ENCODE data around the gene TLCD3B. TPM values are rescaled to one million over a fixed set of nuclear protein-coding genes. Genes with fewer than 3 reads are reported as not detected.

Gene TLCD3B
- total RNA-seq, 3 donors from 2014 or later, result 0.38 to 0.46 TPM; not detected in 1

DNA sequence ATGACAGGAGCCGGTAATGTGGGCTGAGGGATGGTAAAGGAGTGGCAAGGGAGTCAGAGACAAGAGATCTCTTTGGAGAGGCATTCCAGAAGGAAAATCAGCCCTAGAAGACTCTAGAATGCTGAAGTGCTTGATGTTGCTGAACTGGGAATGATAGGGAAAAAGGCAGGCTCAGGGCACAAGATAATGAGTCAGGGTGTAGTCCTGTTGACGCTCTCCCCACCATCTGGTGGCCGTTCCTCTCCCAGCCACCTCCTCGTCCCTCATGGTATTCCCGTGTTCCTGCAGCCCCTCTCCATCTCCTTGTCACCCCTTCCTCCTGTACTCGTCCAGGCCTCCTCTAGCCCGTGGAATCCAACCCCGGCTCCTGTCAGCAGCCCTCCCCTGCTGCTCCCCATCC, 23.4 kb upstream of the TLCD3B start:
- Histone ChIP-seq H3K4me3 (no peak overlapping the region), H3K4me1 (ENCODE audit: low read depth) (peaks cover 7% of the 10 kb centered on the region), H3K9me3 (no peaks in the 10 kb centered on the region), H3K36me3 (ENCODE audit: low read depth) (no peaks in the 10 kb centered on the region)
- intact Hi-C loops (cut with DNase I, micrococcal nuclease), result no loop called here
- TF ChIP-seq, protein P1, sequence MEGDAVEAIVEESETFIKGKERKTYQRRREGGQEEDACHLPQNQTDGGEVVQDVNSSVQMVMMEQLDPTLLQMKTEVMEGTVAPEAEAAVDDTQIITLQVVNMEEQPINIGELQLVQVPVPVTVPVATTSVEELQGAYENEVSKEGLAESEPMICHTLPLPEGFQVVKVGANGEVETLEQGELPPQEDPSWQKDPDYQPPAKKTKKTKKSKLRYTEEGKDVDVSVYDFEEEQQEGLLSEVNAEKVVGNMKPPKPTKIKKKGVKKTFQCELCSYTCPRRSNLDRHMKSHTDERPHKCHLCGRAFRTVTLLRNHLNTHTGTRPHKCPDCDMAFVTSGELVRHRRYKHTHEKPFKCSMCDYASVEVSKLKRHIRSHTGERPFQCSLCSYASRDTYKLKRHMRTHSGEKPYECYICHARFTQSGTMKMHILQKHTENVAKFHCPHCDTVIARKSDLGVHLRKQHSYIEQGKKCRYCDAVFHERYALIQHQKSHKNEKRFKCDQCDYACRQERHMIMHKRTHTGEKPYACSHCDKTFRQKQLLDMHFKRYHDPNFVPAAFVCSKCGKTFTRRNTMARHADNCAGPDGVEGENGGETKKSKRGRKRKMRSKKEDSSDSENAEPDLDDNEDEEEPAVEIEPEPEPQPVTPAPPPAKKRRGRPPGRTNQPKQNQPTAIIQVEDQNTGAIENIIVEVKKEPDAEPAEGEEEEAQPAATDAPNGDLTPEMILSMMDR (IDR thresholded peaks at IDR 0.05), result no peak
- ATAC-seq (no peak), DNase-seq (peak in 1 of 3 donors; percentile 44)

DNA sequence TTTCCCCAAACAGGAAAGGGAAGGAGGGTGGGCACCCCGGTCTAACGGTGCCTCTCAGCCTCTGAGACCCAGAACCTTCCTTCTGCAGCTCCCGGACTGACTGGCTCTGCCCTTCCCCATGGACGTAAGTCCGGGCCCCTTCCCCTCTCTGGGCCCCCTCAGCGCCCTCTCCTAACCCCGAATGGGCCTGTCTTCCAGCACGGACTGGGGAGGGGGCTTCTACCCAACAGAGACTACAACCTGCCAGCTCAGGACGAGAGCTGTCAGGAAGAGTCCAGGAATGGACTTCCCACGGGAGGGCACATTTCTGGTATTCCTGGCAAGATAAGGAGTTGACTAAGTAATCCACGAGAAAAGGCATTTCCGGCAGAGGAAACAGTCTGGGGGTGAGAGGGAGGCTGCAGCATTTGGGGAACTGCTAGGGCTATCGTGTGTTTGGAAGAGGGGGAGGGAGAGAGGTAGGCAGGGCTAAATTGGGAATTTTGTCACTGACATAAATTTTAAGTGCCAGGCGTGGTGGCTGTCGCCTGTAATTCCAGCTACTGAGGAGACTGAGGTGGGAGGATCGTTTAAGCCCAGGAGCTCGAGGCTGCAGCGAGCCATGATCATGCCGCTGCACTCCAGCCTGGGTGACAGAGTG, 22.4 kb upstream of the TLCD3B start:
- H3K9me3 ChIP-seq, result no peaks in the 10 kb centered on the region
- no peak for DNase-seq
- H3K36me3 ChIP-seq (ENCODE audit: low read depth), result no peaks in the 10 kb centered on the region
- intact Hi-C loops (cut with DNase I, micrococcal nuclease), result no loop called here
- H3K4me1 ChIP-seq (ENCODE audit: low read depth), result peaks cover 7% of the 10 kb centered on the region
- peak overlapping the region; percentile 13 for H3K4me3 ChIP-seq
- TF ChIP-seq, protein P1 (IDR thresholded peaks at IDR 0.05), result no peak
- ATAC-seq, result peak; percentile 8

DNA sequence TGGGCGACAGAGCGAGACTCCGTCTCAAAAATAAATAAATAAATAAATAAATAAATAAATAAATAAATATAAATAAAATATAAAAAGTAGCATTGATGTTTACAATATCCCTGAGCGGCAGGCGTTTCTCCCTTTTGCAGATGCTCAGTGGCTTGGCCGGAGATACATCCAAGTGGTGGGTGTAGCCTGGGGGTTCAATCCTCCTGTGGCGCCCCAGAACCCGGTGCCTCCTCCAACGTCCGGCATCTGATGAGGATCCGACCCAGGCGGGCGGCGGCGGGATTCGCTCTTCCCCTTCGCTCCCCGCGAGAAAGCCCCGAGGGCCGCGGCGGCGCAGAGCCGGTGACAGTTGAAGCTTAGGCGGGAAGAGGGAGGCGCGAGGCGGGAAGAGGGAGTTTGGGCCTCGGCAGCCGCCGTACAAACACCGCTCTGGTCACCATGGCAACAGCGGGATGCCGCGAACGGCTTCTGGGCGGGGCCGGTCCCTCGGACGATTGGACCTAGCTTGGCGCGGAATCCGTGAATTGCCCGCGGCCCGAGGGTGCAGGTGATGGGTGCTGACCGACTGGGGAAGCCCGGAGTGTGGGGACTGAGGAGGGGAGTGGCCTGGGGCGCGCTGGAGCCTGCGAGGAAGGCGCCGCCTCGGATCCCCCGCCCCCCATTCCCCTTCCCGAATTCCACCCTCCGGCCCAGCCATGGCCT, 21.8 kb upstream of the TLCD3B start:
- intact Hi-C loops (cut with DNase I, micrococcal nuclease), result no loop called here
- TF ChIP-seq, protein P1 (IDR thresholded peaks at IDR 0.05), result no peak

DNA sequence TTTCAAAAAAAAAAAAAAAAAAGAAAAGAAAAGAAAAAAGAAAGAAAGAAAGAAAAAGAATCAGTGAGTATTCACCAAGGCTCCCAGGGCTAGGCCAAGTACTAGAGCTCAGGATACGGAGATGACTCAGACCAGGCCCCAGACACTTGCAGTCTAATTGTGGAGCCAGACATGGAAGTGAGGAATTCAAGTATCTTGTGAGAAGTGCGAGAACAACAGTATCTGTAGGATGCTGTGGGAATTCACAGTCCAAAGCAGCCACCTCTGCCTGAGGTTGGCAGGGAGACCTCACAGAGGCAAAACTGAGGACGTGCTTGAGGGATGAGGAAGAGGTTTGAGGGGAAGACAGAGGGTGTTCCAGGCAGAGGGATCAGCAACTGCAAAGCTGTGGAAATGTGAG, 20.4 kb upstream of the TLCD3B start:
- no peaks in the 10 kb centered on the region for H3K36me3 ChIP-seq (ENCODE audit: low read depth)
- ATAC-seq, result no peak
- H3K4me3 ChIP-seq, result no peak overlapping the region
- peaks cover 7% of the 10 kb centered on the region for H3K4me1 ChIP-seq (ENCODE audit: low read depth)
- peak in 1 of 3 donors; percentile 3 for DNase-seq
- H3K9me3 ChIP-seq, result no peaks in the 10 kb centered on the region
- TF ChIP-seq, protein P1 (IDR thresholded peaks at IDR 0.05), result no peak
- intact Hi-C loops (cut with DNase I, micrococcal nuclease), result no loop called here

More for the DNA sequence above, 21.8 kb upstream of the TLCD3B start:
- ATAC-seq (peak; percentile 97), DNase-seq (peak; percentile 95 to 96 (median 96))
- H3K9me3 ChIP-seq, result no peaks in the 10 kb centered on the region
- no peaks in the 10 kb centered on the region for H3K36me3 ChIP-seq (ENCODE audit: low read depth)
- H3K4me3 ChIP-seq, result peak overlapping the region; percentile 13
- H3K4me1 ChIP-seq (ENCODE audit: low read depth), result peaks cover 7% of the 10 kb centered on the region

DNA sequence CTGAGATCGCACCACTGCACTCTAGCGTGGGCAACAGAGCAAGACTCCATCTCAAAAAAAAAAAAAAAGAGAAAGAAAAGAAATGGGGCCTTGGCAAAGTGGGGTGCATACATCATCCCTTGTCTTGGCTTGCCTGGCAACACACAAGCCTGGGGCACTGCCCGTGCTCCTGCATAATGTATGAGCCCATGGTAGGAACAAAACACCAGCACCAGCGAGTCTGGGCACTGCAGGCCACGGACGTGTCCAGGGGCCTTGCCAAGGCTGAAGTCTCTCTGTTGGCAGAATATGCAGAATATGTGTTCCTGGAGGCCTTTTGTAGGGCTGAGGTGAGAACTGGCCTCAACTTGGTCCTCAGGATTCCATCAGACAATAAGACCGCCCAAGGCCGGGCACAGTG, 18.8 kb upstream of the TLCD3B start:
- DNase-seq (peak in 1 of 3 donors; percentile 28), ATAC-seq (no peak)
- TF ChIP-seq, protein P1 (IDR thresholded peaks at IDR 0.05), result no peak
- Histone ChIP-seq H3K9me3 (no peaks in the 10 kb centered on the region), H3K4me3 (no peak overlapping the region), H3K36me3 (ENCODE audit: low read depth) (no peaks in the 10 kb centered on the region), H3K4me1 (ENCODE audit: low read depth) (peaks cover 7% of the 10 kb centered on the region)
- intact Hi-C loops (cut with DNase I, micrococcal nuclease), result no loop called here
